ENCODE measurements around the gene SLC27A5. TPM values are rescaled to one million over a fixed set of nuclear protein-coding genes. Genes with fewer than 3 reads are reported as not detected.
A peak's percentile ranks its signal among the peaks of the same experiment; 100 is the strongest.

Gene SLC27A5
- total RNA-seq, 2 experiments from 2014 or later = 21.7 to 26.6 TPM

DNA sequence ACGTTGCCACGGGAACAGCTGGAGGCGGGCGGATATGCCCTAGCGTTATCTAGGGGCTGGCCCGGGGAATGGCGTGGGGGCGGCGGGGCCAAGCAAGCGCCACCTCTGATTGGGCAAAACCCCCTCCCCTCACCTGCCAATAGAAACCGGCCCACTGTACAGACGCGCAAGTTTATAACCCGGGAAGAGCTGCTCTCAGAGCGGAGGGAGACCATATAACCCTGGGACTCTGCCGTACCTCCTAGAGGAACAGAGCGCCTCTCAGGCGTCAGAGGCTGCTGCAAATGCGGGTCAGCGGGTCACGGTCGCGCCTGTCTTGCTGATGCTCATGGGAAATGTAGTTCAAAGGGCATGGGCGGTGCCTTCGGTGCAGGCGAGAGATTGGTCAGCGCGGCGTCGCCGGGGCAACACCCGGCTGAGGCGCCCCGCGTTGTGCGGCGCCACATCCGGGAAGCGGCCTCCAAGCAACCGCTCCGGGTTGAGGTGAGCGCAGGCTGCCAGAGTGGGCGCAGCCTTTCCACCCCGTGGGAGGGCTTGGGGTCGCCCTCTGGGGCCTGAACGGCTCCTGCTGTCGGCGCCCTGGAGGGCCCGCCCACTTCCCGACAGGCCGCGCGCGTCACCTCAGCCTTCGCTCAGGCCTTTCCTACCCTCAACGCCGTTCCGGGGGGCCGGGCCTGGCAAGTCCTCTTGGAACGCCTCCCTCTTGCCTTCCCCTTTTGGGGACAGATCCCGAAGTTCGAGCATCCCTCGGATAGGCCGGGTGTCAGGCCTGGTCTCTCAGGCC lies 35.9 kb downstream of the SLC27A5 start, which contains the start of gene ZNF446:
Gene ZNF446 (plus strand): TSS at position 639 of the 784 bp plus-strand sequence. CDS start 867 bp downstream, outside the sequence.
- peak within 1 kb of the TSS; percentile 82 for H3K4me3 Mint-ChIP-seq
- ChIA-PET CTCF (interaction anchor here (1.1 kb wide), 1 partner anchor 44 kb away, joined by 6 read pairs; the partner anchor contains the start of gene ZBTB45), POLR2A (interaction anchor here (0.7 to 2.6 kb wide), 12 partner anchors 10 to 100 kb away, joined by 3 to 11 read pairs (median 5); partner anchors contain the start of genes CHMP2A, TRIM28, ZBTB45 and ZNF324)
- peaks cover 9% of the 10 kb centered on the region for H3K36me3 Mint-ChIP-seq (ENCODE audit: low read depth)
- H3K27ac Mint-ChIP-seq = peak within 1 kb of the TSS; percentile 98
- intact Hi-C loops (cut with micrococcal nuclease) = no loop called here
- H3K4me1 Mint-ChIP-seq (ENCODE audit: low read depth) = peaks cover 32% of the 10 kb centered on the region
- no peak for TF ChIP-seq CTCF (IDR thresholded peaks at IDR 0.05)
- no peaks in the 10 kb centered on the region for H3K9me3 Mint-ChIP-seq
- no peaks in the 10 kb centered on the region for H3K27me3 Mint-ChIP-seq
- peak; percentile 98 for DNase-seq
- peak; percentile 87 for ATAC-seq

GRCh38 chr19:58474997-58475713 lies 36.6 kb downstream of the SLC27A5 start:
- Mint-ChIP-seq H3K4me1 (ENCODE audit: low read depth) (peaks cover 32% of the 10 kb centered on the region), H3K4me3 (peak overlapping the region; percentile 82), H3K9me3 (no peaks in the 10 kb centered on the region), H3K27me3 (no peaks in the 10 kb centered on the region), H3K27ac (peak overlapping the region; percentile 98), H3K36me3 (ENCODE audit: low read depth) (peaks cover 16% of the 10 kb centered on the region)
- no peak for DNase-seq
- ChIA-PET CTCF (no interaction called here), POLR2A (interaction anchor here (0.7 to 2.6 kb wide), 9 partner anchors 9 to 178 kb away, joined by 3 to 11 read pairs (median 5); partner anchors contain the start of genes TRIM28, ZBTB45 and ZNF324)
- no peak for TF ChIP-seq CTCF (IDR thresholded peaks at IDR 0.05)
- intact Hi-C loops (cut with micrococcal nuclease) = no loop called here
- ATAC-seq = peak; percentile 9

GRCh38 chr19:58474291-58474996 lies 37.3 kb downstream of the SLC27A5 start:
- no peaks in the 10 kb centered on the region for H3K9me3 Mint-ChIP-seq
- no peak for DNase-seq
- H3K4me3 Mint-ChIP-seq = peak overlapping the region; percentile 82
- no peak for TF ChIP-seq CTCF (IDR thresholded peaks at IDR 0.05)
- no peaks in the 10 kb centered on the region for H3K27me3 Mint-ChIP-seq
- H3K4me1 Mint-ChIP-seq (ENCODE audit: low read depth) = peaks cover 33% of the 10 kb centered on the region
- H3K27ac Mint-ChIP-seq = no peak overlapping the region
- intact Hi-C loops (cut with micrococcal nuclease) = no loop called here
- ATAC-seq = no peak
- peaks cover 19% of the 10 kb centered on the region for H3K36me3 Mint-ChIP-seq (ENCODE audit: low read depth)
- POLR2A ChIA-PET = interaction anchor here (0.7 to 2.6 kb wide), 4 partner anchors 8 to 178 kb away, joined by 3 to 11 read pairs (median 4); partner anchors contain the start of genes ZBTB45 and ZNF324
- CTCF ChIA-PET = no interaction called here

- no peaks in the 10 kb centered on the region for H3K27me3 Mint-ChIP-seq
- intact Hi-C loops (cut with micrococcal nuclease) = no loop called here
- no peaks in the 10 kb centered on the region for H3K9me3 Mint-ChIP-seq
- H3K4me1 Mint-ChIP-seq (ENCODE audit: low read depth) = peaks cover 38% of the 10 kb centered on the region
- TF ChIP-seq CTCF (IDR thresholded peaks at IDR 0.05) = no peak
- H3K36me3 Mint-ChIP-seq (ENCODE audit: low read depth) = peaks cover 17% of the 10 kb centered on the region
- DNase-seq (no peak), ATAC-seq (no peak)
- H3K4me3 Mint-ChIP-seq = no peak overlapping the region
- H3K27ac Mint-ChIP-seq = no peak overlapping the region
- POLR2A ChIA-PET = no interaction called here
- CTCF ChIA-PET = no interaction called here
Measured at GRCh38 chr19:58473775-58474174, 38.0 kb downstream of the SLC27A5 start.

All from activated CD8-positive, alpha-beta T cell treated with anti-CD3 and anti-CD28 coated beads for 36 hours (primary cell).